WERI-Rb-1 (cell line): ENCODE results near the gene AKT2.

ENCODE experiments used
- DNase-seq: peaks from one replicate; pipeline ENCODE4 v3.0.0-alpha.2; 2020
- H3K27ac ChIP-seq: fragments of 250-450 bp; sonication (Bioruptor Pico); 2 replicates; pipeline ENCODE4 v1.5.1; 2020; ENCODE audit warnings: mild to moderate bottlenecking, moderate library complexity
- H3K27me3 ChIP-seq: fragments of 250-450 bp; sonication (Bioruptor Pico); 2 replicates; pipeline ENCODE4 v1.5.1; 2021; ENCODE audit warnings: mild to moderate bottlenecking, low read depth, moderate library complexity; ENCODE audit not compliant: insufficient read depth, severe bottlenecking
- H3K36me3 ChIP-seq: fragments of 250-450 bp; sonication (Bioruptor Pico); 2 replicates; pipeline ENCODE4 v1.5.1; 2020; ENCODE audit warnings: mild to moderate bottlenecking, moderate library complexity
- H3K4me3 ChIP-seq: 2 replicates; pipeline ENCODE4 v1.5.1; 2011; ENCODE audit warnings: low read depth, mild to moderate bottlenecking, control low read depth, low read length
- H3K9me3 ChIP-seq: fragments of 250-450 bp; sonication (Bioruptor Pico); 2 replicates; pipeline ENCODE4 v1.5.1; 2021; ENCODE audit warnings: mild to moderate bottlenecking, moderate library complexity; ENCODE audit not compliant: severe bottlenecking
- CTCF ChIP-seq: IDR thresholded peaks from 2 replicates; pipeline ENCODE4 v1.5.1; 2011; ENCODE audit warnings: low read depth, mild to moderate bottlenecking, control low read depth, inconsistent platforms, low read length

AKT2 gene

GRCh38 chr19:40298026-40298425 lies 12.9 kb upstream of the AKT2 start:
- no peaks in the 10 kb centered on the region for H3K27me3 ChIP-seq
- TF ChIP-seq CTCF = no peak
- H3K9me3 ChIP-seq = no peaks in the 10 kb centered on the region
- H3K27ac ChIP-seq = no peak overlapping the region
- DNase-seq = no peak
- H3K4me3 ChIP-seq = no peak overlapping the region
- H3K36me3 ChIP-seq = no peaks in the 10 kb centered on the region

DNA sequence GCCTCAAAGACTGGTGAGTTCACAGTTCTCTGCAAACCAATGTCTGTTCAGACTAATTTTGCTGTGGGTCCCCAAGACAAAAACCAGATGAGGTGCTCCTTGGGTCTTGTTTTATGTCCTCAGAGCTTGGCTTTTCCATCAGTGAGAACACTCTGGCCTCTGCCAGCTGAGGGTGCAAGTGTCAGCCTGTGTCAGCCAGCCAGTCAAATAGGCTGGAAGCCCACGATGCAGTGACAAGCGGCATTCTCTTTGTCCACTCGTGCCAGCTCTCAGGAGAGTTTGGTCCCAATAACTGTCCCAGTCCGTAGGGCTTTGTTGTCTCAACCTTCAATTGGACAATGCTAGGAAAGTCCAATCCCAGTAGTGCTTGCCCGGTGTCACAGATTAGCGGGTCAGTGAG lies 9.4 kb upstream of the AKT2 start:
- H3K27ac ChIP-seq = no peak overlapping the region
- no peaks in the 10 kb centered on the region for H3K27me3 ChIP-seq

GRCh38 chr19:40286971-40287421 lies 1.9 kb upstream of the AKT2 start:
- Histone ChIP-seq H3K36me3 (peaks cover 3% of the 10 kb centered on the region; the same call in 1 of the 2 replicates), H3K27me3 (no peaks in the 10 kb centered on the region), H3K4me3 (no peak overlapping the region), H3K27ac (no peak overlapping the region; the same call in 1 of the 2 replicates), H3K9me3 (no peaks in the 10 kb centered on the region)
- no peak for TF ChIP-seq CTCF
- DNase-seq = no peak

More for the DNA sequence above, 9.4 kb upstream of the AKT2 start:
- H3K9me3 ChIP-seq = no peaks in the 10 kb centered on the region
- TF ChIP-seq CTCF = no peak
- DNase-seq = no peak
- no peak overlapping the region for H3K4me3 ChIP-seq
- no peaks in the 10 kb centered on the region for H3K36me3 ChIP-seq

- Histone ChIP-seq H3K9me3 (no peaks in the 10 kb centered on the region), H3K36me3 (peaks cover 6% of the 10 kb centered on the region; the same call in 1 of the 2 replicates), H3K4me3 (no peak overlapping the region), H3K27ac (peak overlapping the region; percentile 88; the same call in 1 of the 2 replicates), H3K27me3 (no peaks in the 10 kb centered on the region)
- no peak for TF ChIP-seq CTCF
- DNase-seq = no peak
These were observed 1.3 kb upstream of the AKT2 start for GRCh38 chr19:40286235-40286970.

DNA sequence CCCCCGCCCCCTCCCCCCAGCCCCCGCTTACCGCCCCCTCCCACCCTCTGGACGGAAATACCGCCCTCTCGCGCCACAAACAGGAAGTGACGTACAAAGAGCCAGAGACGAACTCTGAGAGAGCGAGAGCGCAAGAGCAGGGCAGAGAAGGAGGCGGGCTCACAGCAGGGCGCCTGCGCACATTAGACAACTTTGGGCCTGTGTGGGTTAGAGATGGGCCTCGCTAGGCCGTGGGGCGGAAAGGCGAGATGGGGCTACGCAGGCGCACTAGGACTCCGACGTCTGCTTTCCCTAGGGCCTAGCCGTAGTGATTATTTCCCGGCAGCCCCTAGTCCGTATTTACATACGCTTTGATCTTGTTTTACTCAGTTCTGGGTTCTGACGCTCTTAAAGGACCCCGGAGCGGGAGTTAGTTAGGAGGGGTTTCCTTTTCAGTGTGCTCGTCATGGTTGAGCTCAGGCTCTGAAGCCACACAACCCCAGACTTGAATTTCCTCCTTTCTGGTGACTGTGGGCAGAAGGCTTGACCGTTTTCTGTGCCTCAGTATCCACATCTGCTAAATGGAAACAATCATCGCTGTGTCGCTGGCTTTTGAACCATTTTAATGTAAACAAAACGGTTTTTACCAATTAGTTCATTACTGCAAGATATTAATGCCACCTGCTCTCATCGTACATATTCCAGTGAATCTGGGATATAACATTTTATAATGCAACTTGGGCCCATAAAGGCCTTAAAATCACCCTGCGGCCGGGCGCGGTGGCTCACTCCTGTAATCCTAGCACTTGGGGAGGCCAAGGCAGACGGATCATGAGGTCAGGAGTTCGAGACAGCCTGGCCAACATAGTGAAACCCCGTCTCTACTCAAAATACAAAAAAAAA lies 449 bp upstream of the AKT2 start:
- Histone ChIP-seq H3K4me3 (peak overlapping the region; percentile 82), H3K27ac (peak overlapping the region; percentile 98), H3K27me3 (no peaks in the 10 kb centered on the region), H3K36me3 (peaks cover 6% of the 10 kb centered on the region; the same call in 1 of the 2 replicates), H3K9me3 (no peaks in the 10 kb centered on the region)
- TF ChIP-seq CTCF = no peak
- DNase-seq = peak; percentile 99
